Fibroblast of villous mesenchyme (primary cell): ENCODE results near the gene TNN. TPM values are rescaled to one million over a fixed set of nuclear protein-coding genes. Genes with fewer than 3 reads are reported as not detected.

Experiments used
- DNase-seq: peaks from one replicate; pipeline ENCODE4 v3.0.0-alpha.2; 2010; ENCODE audit warnings: low read depth
- H3K4me3 ChIP-seq: 2 replicates; pipeline ENCODE4 v1.5.1; 2011; ENCODE audit warnings: low read depth, mild to moderate bottlenecking, low read length
- CTCF ChIP-seq: IDR thresholded peaks from 2 replicates; pipeline ENCODE4 v1.5.1; 2012; ENCODE audit warnings: low read depth, mild to moderate bottlenecking, low read length; ENCODE audit not compliant: insufficient read depth
- total RNA-seq: library from RNA; depleted of rRNA; stranded (reverse); fragments of >200 nt; gene quantifications from 2 replicates; pipeline ENCODE4 v1.2.3, GENCODE V29; 2012

The TNN gene
- total RNA-seq, 1 donor = not detected

GRCh38 chr1:175173531-175173930 is 105.9 kb downstream of the TNN start:
- no peak overlapping the region for H3K4me3 ChIP-seq
- TF ChIP-seq CTCF = no peak
- DNase-seq = no peak

DNA sequence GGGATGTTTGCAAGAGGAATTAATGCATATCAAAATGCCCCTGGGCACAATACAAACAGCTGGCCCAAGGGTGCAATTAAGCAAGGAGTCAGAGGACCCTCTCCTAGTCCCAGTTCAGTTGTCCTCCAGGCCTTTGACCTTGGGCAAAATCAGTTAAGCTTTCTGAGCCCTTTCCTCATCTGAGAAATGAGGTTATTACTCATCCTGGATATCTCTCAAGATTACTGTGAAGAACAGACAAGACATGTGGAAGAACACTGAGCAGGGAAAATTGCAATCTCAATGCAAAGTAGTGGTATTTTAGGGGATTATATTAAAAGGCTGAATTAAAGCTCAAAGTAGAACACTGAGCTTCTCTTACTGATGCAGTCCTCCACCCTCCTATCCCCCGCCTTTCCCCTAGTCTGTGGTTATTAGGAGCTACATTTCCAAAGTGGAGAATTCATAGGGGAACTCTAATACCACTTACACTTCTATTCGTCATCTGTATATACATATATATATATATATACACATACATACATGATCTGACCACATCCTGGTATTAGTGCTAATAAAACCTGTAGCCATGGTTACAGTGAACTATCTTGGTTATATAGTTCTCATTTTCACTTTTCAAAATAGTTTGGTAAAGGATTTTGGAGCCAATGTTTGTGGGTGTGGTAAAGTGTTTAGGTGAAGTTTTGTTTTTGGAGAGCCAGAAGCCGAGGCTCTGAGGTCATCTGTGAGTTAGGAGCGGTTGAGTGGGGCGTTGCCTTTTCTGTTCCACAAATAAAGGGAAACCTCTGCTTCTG is 106.9 kb downstream of the TNN start:
- TF ChIP-seq CTCF = no peak
- peak; percentile 38 for DNase-seq
- no peak overlapping the region for H3K4me3 ChIP-seq

DNA sequence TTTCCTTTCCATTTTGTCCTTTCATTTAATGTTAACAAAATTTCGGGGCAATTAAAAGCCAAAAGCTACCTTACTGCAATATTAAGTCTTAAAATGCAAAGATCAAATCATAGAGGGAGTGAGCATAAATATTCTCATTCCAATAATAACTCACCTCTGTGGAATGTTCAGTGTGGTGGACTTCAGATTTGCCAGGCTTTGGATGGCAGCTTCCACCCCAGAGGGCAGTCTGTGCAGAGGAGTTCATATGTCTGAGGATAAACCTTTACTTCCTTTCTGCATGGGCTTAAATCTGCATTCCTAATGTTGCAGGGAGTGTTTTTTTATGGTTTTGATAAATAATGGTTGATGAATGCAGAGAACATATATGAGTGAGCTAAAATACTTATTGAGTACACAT is 108.6 kb downstream of the TNN start:
- no peak for DNase-seq
- no peak overlapping the region for H3K4me3 ChIP-seq
- TF ChIP-seq CTCF = no peak

GRCh38 chr1:175178056-175178455 is 110.4 kb downstream of the TNN start:
- H3K4me3 ChIP-seq = no peak overlapping the region
- TF ChIP-seq CTCF = no peak
- DNase-seq = no peak

DNA sequence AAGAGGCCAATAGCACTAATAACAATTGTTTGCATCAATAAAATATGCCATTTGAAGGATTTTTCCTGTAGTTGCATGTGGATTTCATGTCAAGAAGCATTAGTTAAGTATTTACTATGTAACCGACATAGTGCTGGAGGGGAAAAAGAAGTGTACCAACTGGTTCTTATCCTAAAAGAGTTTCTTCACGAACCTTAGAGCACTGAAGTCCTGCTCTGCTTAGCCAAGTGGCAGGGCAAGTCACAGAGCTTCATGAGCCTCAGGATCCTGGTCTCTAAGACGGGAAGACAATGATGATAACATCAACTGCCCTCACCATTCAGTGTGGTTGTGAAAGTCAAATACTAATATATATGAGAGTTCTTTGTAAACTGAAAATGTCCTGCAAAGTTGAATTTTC is 110.8 kb downstream of the TNN start:
- no peak for TF ChIP-seq CTCF
- no peak overlapping the region for H3K4me3 ChIP-seq
- no peak for DNase-seq

DNA sequence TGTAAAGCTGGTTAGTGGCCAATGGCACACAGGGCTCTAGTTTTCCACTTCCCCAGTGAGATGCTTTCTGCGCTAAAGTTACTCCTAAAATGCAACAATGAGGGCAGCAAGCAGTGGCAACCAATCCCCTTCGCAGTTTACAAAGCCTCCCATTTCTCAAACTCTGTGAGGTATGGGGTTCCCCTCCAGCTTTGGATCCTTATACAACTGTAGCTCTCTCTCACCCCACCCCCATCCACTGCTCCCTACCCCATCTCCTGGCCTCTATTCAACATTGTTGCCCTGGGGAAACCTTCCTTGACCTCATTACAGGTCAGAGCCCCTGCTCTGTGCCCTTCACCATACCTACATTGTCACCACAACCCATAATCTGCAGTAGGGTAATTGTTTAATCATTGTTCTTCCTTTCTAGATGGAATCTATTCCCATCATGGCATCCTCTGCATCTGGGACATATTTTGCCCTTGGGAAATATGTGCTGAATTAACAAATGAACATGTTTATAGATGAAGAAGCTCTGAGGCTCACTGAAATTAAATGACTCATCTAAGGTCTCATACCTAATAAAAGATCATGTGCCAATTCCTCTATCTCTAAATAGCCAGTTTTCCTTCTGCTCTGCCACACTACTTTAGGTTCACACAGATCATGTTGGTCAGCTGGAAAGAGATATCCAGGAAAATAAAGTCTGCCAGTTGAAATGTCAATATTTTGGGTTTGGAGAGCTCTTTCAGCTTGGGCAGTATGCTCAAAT is 112.4 kb downstream of the TNN start:
- no peak for DNase-seq
- H3K4me3 ChIP-seq = no peak overlapping the region
- TF ChIP-seq CTCF = no peak
